Neural progenitor cell (in vitro differentiated cells): ENCODE data around the gene COG4. TPM values are rescaled to one million over a fixed set of nuclear protein-coding genes. Genes with fewer than 3 reads are reported as not detected.

Experiments
- DNase-seq: peaks from one replicate; pipeline ENCODE4 v3.0.0-alpha.2; 2016; ENCODE audit warnings: low spot score
- H2AFZ ChIP-seq: fragments of 200-600 bp; sonication (generic); replicated peaks from 2 replicates; pipeline ENCODE4 v1.6.1; 2016; ENCODE audit warnings: antibody characterized with exemption
- H3F3A ChIP-seq: fragments of 200-600 bp; sonication (generic); 2 replicates; pipeline ENCODE4 v1.6.1; 2016; ENCODE audit warnings: antibody characterized with exemption, low read depth
- H3K27ac ChIP-seq: fragments of 200-600 bp; sonication (generic); 2 replicates; pipeline ENCODE4 v1.5.1; 2016; ENCODE audit warnings: mild to moderate bottlenecking
- H3K27me3 ChIP-seq: fragments of 200-600 bp; sonication (generic); 2 replicates; pipeline ENCODE4 v1.6.1; 2016; ENCODE audit warnings: mild to moderate bottlenecking, moderate library complexity
- H3K36me3 ChIP-seq: fragments of 200-600 bp; sonication (generic); 2 replicates; pipeline ENCODE4 v1.5.1; 2016
- H3K4me1 ChIP-seq: fragments of 200-600 bp; sonication (generic); 2 replicates; pipeline ENCODE4 v1.6.1; 2016; ENCODE audit warnings: mixed run types
- H3K4me2 ChIP-seq: fragments of 200-600 bp; sonication (generic); 2 replicates; pipeline ENCODE4 v1.6.1; 2016
- H3K4me3 ChIP-seq: fragments of 200-600 bp; sonication (generic); 2 replicates; pipeline ENCODE4 v1.5.1; 2016
- H3K79me2 ChIP-seq: fragments of 200-600 bp; sonication (generic); 2 replicates; pipeline ENCODE4 v1.6.1; 2016; ENCODE audit warnings: low read depth
- H3K9ac ChIP-seq: fragments of 200-600 bp; sonication (generic); 2 replicates; pipeline ENCODE4 v1.6.1; 2016
- H3K9me3 ChIP-seq: fragments of 200-600 bp; sonication (generic); 2 replicates; pipeline ENCODE4 v1.5.1; 2016; ENCODE audit warnings: low read depth
- H4K20me1 ChIP-seq: fragments of 200-600 bp; sonication (generic); 2 replicates; pipeline ENCODE4 v1.6.1; 2016; ENCODE audit warnings: low read depth
- H3K27ac Mint-ChIP-seq: 3 replicates; pipeline ENCODE4 v1.8.0; 2021; ENCODE audit warnings: mixed read lengths
- H3K27me3 Mint-ChIP-seq: 2 replicates; pipeline ENCODE4 v1.8.0; 2022; ENCODE audit warnings: low read depth, mild to moderate bottlenecking, inconsistent platforms, moderate library complexity, mixed read lengths; ENCODE audit not compliant: insufficient read depth
- H3K36me3 Mint-ChIP-seq: 3 replicates; pipeline ENCODE4 v1.8.0; 2021; ENCODE audit warnings: mixed read lengths
- H3K4me1 Mint-ChIP-seq: 3 replicates; pipeline ENCODE4 v1.8.0; 2021; ENCODE audit warnings: mixed read lengths
- H3K4me3 Mint-ChIP-seq: 3 replicates; pipeline ENCODE4 v1.8.0; 2021; ENCODE audit warnings: mild to moderate bottlenecking, moderate library complexity, mixed read lengths
- H3K9me3 Mint-ChIP-seq: 3 replicates; pipeline ENCODE4 v1.8.0; 2020; ENCODE audit warnings: mixed read lengths
- CTCF ChIP-seq: fragments of 200-600 bp; sonication (generic); IDR thresholded peaks from 2 replicates; pipeline ENCODE4 v1.5.1; 2017; ENCODE audit warnings: antibody characterized with exemption, mild to moderate bottlenecking
- EZH2 ChIP-seq: fragments of 200-600 bp; sonication (generic); IDR thresholded peaks from 2 replicates; pipeline ENCODE4 v1.6.1; 2017; ENCODE audit warnings: antibody characterized with exemption, mild to moderate bottlenecking, moderate library complexity
- EZH2phosphoT487 ChIP-seq: fragments of 200-600 bp; sonication (generic); IDR thresholded peaks from 2 replicates; pipeline ENCODE4 v1.6.1; 2017; ENCODE audit warnings: antibody characterized with exemption
- total RNA-seq: library from RNA; depleted of rRNA; stranded (reverse); fragments of >200 nt; gene quantifications from 2 replicates; pipeline ENCODE4 v1.2.3, GENCODE V29; 2015; ENCODE audit warnings: low replicate concordance

COG4 gene
- total RNA-seq, 1 donor from 2014 or later = 62.4 TPM

DNA sequence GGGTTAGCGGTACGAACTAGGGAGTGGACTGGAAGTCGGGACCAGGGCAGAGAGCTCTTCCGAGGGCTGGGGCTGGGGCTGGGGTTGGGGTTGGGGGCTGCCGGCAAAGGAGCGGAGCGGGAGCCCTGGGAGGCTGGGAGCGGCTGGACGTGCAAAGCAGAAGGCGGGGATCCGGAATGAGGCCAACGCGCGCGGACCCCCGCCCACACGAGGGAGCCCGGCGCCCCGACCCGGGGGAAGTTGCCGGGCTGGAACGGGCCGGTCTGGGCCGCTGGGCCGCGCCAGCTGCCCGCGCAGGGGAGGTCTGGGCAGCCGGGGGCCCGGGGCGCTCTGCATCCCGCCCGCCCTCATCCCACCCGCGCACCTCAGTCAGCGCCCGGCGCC, 84.8 kb downstream of the COG4 start:
- H3K4me3 Mint-ChIP-seq = peak overlapping the region; percentile 95
- peaks cover 18% of the 10 kb centered on the region for H3F3A ChIP-seq
- H4K20me1 ChIP-seq = peaks cover 27% of the 10 kb centered on the region
- no peak overlapping the region for H3K27ac ChIP-seq
- peak overlapping the region; percentile 98 for H3K4me2 ChIP-seq
- no peaks in the 10 kb centered on the region for H3K36me3 ChIP-seq
- H3K9me3 ChIP-seq = no peaks in the 10 kb centered on the region
- DNase-seq = no peak
- H3K4me3 ChIP-seq = peak overlapping the region; percentile 79
- H3K79me2 ChIP-seq = peaks cover 50% of the 10 kb centered on the region
- peaks cover 27% of the 10 kb centered on the region for H3K4me1 ChIP-seq
- TF ChIP-seq EZH2phosphoT487 (no peak), EZH2 (no peak), CTCF (no peak)
- peaks cover 7% of the 10 kb centered on the region for H3K36me3 Mint-ChIP-seq
- H3K9me3 Mint-ChIP-seq = no peaks in the 10 kb centered on the region
- H2AFZ ChIP-seq = no peak overlapping the region
- H3K4me1 Mint-ChIP-seq = peaks cover 38% of the 10 kb centered on the region
- H3K27me3 Mint-ChIP-seq = peaks cover 11% of the 10 kb centered on the region
- peak overlapping the region; percentile 61 for H3K9ac ChIP-seq
- H3K27me3 ChIP-seq = no peaks in the 10 kb centered on the region
- H3K27ac Mint-ChIP-seq = peak overlapping the region; percentile 89

DNA sequence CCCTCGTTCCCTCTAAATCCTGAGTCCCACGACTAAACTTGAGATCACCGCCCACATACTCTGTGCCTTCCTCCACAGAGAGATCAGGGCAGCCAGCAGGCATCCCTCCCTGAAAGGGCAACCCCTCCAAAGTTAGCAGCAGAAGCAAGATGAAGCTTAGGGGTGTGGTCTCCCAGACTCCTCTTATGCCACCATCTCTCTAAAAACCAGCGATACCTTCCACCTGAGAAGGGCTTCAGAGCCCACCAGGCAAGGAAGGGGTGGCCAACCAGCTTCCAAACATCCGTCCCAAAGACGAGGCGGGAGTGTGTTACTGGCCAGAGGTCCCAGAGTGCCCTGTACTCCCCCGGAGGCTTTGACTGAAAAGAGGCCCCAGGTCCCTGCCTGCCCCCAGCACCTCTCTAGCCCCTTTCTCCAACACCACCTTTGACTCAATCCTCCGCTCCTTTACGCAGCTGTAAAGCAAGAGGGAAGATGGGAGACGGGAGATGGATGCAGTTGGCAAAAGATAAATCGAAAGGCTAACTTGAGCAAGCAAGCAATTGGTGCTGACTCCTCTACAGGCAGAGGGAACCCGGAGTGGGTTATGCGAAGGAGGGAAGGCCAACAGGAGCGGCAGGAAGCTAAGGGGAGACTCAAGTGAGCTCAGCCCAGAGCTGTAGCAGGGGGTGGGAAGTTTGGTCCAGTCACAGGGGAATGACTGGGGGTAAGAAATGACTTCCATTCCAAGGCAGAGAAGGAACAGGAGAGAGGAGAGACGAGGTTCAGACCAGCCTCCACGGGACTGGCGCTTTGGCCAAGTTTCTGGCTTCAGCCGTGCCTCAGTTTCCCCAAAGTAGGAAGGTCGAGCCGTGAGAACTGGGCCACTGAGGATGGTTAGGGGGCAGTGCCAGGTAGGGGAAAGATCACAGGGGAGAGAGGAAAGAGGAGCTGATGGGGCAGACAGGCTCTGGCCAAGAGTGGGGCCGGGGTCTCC, 85.5 kb downstream of the COG4 start:
- H3K9me3 ChIP-seq = no peaks in the 10 kb centered on the region
- TF ChIP-seq EZH2 = no peak
- no peak for TF ChIP-seq EZH2phosphoT487
- TF ChIP-seq CTCF = no peak
- Mint-ChIP-seq H3K9me3 (no peaks in the 10 kb centered on the region), H3K4me1 (peaks cover 45% of the 10 kb centered on the region), H3K36me3 (peaks cover 7% of the 10 kb centered on the region), H3K4me3 (peak overlapping the region; percentile 95), H3K27ac (peak overlapping the region; percentile 89), H3K27me3 (peaks cover 11% of the 10 kb centered on the region)
- H3K27me3 ChIP-seq = no peaks in the 10 kb centered on the region
- H2AFZ ChIP-seq = no peak overlapping the region
- no peak overlapping the region for H3K27ac ChIP-seq
- peaks cover 27% of the 10 kb centered on the region for H4K20me1 ChIP-seq
- peak overlapping the region; percentile 79 for H3K4me3 ChIP-seq
- peak; percentile 48 for DNase-seq
- H3K36me3 ChIP-seq = no peaks in the 10 kb centered on the region
- H3K4me2 ChIP-seq = peak overlapping the region; percentile 98
- H3K9ac ChIP-seq = peak overlapping the region; percentile 61
- peaks cover 57% of the 10 kb centered on the region for H3K79me2 ChIP-seq
- H3K4me1 ChIP-seq = peaks cover 27% of the 10 kb centered on the region
- H3F3A ChIP-seq = peaks cover 18% of the 10 kb centered on the region

GRCh38 chr16:70437017-70437581, 86.3 kb downstream of the COG4 start:
- Histone ChIP-seq H3K9me3 (no peaks in the 10 kb centered on the region), H3K4me3 (peak overlapping the region; percentile 79), H3F3A (peaks cover 18% of the 10 kb centered on the region), H3K9ac (no peak overlapping the region), H3K4me1 (peaks cover 27% of the 10 kb centered on the region), H3K27me3 (no peaks in the 10 kb centered on the region), H4K20me1 (peaks cover 32% of the 10 kb centered on the region), H3K36me3 (no peaks in the 10 kb centered on the region), H2AFZ (no peak overlapping the region), H3K27ac (no peak overlapping the region), H3K4me2 (peak overlapping the region; percentile 98), H3K79me2 (peaks cover 64% of the 10 kb centered on the region)
- Mint-ChIP-seq H3K9me3 (no peaks in the 10 kb centered on the region), H3K27me3 (peaks cover 11% of the 10 kb centered on the region), H3K4me1 (peaks cover 52% of the 10 kb centered on the region), H3K27ac (peak overlapping the region; percentile 89), H3K36me3 (peaks cover 7% of the 10 kb centered on the region), H3K4me3 (peak overlapping the region; percentile 95)
- DNase-seq = peak; percentile 60
- TF ChIP-seq EZH2 (no peak), CTCF (no peak), EZH2phosphoT487 (no peak)
